Uterus (tissue), 2 donors: ENCODE data around the gene TRIM50.
"Not testable (repeated sequence)": the region's sequence is repeated elsewhere in the genome, so short reads cannot be mapped to it uniquely, and the experiment has no call there.

Experiments
- POLR2A ChIP-seq, 2 donors: fragments of 450-650 bp; IDR thresholded peaks; one replicate each; pipeline ENCODE4 v1.6.1; 2016; ENCODE audit warnings: antibody characterized with exemption in 2 of 2, mild to moderate bottlenecking in 1 of 2, moderate library complexity in 1 of 2
- TF ChIP-seq, protein P1 (sequence below), 4 experiments: fragments of 200-600 bp in 2 of 4; fragments of 450-650 bp in 2 of 4; sonication (generic) in 2 of 4; IDR thresholded peaks; one replicate each; pipeline ENCODE4 v1.5.1; 2016 to 2019; ENCODE audit warnings: antibody characterized with exemption in 4 of 4, mild to moderate bottlenecking in 2 of 4, moderate library complexity in 1 of 4

DNA sequence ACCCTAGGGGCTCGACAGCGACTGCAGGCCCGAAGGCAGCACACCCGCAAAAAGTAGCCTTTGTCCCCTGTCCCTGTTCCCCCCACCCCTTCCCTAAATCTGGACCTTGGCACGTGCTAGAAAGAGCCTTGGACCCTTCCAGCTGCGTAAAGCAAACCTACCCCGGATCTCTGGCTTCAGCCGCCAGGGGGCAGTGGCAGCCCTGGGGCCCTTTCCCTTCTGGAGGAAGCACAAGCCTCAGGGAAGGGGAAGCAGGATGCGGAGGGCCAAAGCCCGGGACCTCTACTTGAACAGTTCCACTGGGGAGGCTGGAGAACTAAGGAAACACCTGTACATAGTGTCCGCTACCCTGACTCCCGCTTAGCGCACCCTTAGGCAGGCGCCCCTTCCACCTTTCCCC, 26.8 kb downstream of the TRIM50 start:
- TF ChIP-seq, protein P1, sequence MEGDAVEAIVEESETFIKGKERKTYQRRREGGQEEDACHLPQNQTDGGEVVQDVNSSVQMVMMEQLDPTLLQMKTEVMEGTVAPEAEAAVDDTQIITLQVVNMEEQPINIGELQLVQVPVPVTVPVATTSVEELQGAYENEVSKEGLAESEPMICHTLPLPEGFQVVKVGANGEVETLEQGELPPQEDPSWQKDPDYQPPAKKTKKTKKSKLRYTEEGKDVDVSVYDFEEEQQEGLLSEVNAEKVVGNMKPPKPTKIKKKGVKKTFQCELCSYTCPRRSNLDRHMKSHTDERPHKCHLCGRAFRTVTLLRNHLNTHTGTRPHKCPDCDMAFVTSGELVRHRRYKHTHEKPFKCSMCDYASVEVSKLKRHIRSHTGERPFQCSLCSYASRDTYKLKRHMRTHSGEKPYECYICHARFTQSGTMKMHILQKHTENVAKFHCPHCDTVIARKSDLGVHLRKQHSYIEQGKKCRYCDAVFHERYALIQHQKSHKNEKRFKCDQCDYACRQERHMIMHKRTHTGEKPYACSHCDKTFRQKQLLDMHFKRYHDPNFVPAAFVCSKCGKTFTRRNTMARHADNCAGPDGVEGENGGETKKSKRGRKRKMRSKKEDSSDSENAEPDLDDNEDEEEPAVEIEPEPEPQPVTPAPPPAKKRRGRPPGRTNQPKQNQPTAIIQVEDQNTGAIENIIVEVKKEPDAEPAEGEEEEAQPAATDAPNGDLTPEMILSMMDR (IDR thresholded peaks at IDR 0.05): not testable (repeated sequence)
- not testable (repeated sequence) for TF ChIP-seq POLR2A (IDR thresholded peaks at IDR 0.05)
